HG02884 (cell line): ENCODE results near the gene ZYX.

Experiments
- ATAC-seq: cut with Tn5 transposase; IDR thresholded peaks from one replicate; pipeline ENCODE4 v1.9.1; 2021; ENCODE audit warnings: mild to moderate bottlenecking, moderate library complexity; ENCODE audit not compliant: unreplicated experiment

ZYX gene

GRCh38 chr7:143380646-143381426, at the start of gene ZYX:
Gene ZYX (plus strand): TSS chr7:143381345. CDS start chr7:143381572, 227 bp downstream.
- peak; percentile 65 for ATAC-seq

GRCh38 chr7:143334244-143334643, 46.9 kb upstream of the ZYX start:
- ATAC-seq: no peak

- ATAC-seq: no peak
Observed at GRCh38 chr7:143337216-143337615, 43.9 kb upstream of the ZYX start.

- no peak for ATAC-seq
Observed at GRCh38 chr7:143341842-143342241, 39.3 kb upstream of the ZYX start.

- ATAC-seq: no peak
Observed at GRCh38 chr7:143343596-143343995, 37.5 kb upstream of the ZYX start.

GRCh38 chr7:143345428-143345900, 35.7 kb upstream of the ZYX start:
- ATAC-seq: peak; percentile 81

GRCh38 chr7:143346018-143346417, 35.1 kb upstream of the ZYX start:
- no peak for ATAC-seq

GRCh38 chr7:143347950-143348349, 33.2 kb upstream of the ZYX start:
- no peak for ATAC-seq

GRCh38 chr7:143351060-143351459, 30.1 kb upstream of the ZYX start:
- no peak for ATAC-seq

- ATAC-seq: no peak
Observed at GRCh38 chr7:143351574-143351973, 29.6 kb upstream of the ZYX start.

GRCh38 chr7:143352531-143353002, 28.6 kb upstream of the ZYX start:
- no peak for ATAC-seq

- no peak for ATAC-seq
Observed at GRCh38 chr7:143354376-143354775, 26.8 kb upstream of the ZYX start.

GRCh38 chr7:143354965-143355364, 26.2 kb upstream of the ZYX start:
- no peak for ATAC-seq

- ATAC-seq: no peak
Observed at GRCh38 chr7:143355450-143356385, 25.4 kb upstream of the ZYX start.

- no peak for ATAC-seq
Observed at GRCh38 chr7:143356414-143357050, 24.6 kb upstream of the ZYX start.

GRCh38 chr7:143358626-143359025, 22.5 kb upstream of the ZYX start:
- no peak for ATAC-seq

GRCh38 chr7:143359771-143360353, 21.3 kb upstream of the ZYX start:
- no peak for ATAC-seq

GRCh38 chr7:143360788-143361551, 20.2 kb upstream of the ZYX start:
- no peak for ATAC-seq

GRCh38 chr7:143361552-143362130, 19.5 kb upstream of the ZYX start:
- ATAC-seq: no peak
